Liver (tissue), 9 donors: ENCODE results near the gene CROCC2. TPM values are rescaled to one million over a fixed set of nuclear protein-coding genes. Genes with fewer than 3 reads are reported as not detected.

Experiments used
- DNase-seq: peaks from one replicate; pipeline ENCODE4 v3.0.0-alpha.2; 2017; ENCODE audit warnings: low spot score
- H3K27ac ChIP-seq, 2 donors: one replicate each; pipeline ENCODE4 v1.7.0; 2013; ENCODE audit warnings: inconsistent platforms in 2 of 2, low read length in 2 of 2, control low read depth in 1 of 2, low read depth in 1 of 2, mild to moderate bottlenecking in 1 of 2
- H3K27me3 ChIP-seq, 4 donors: one replicate each; pipeline versions ENCODE4 v1.6.1 to v1.7.0; 2013; ENCODE audit warnings: low read length in 3 of 4, inconsistent platforms in 1 of 4, mild to moderate bottlenecking in 1 of 4, moderate library complexity in 1 of 4; ENCODE audit not compliant: control insufficient read depth in 4 of 4, insufficient read depth in 4 of 4
- H3K36me3 ChIP-seq, 4 donors: one replicate each; pipeline versions ENCODE4 v1.6.1 to v1.7.0; 2013; ENCODE audit warnings: low read length in 3 of 4, mild to moderate bottlenecking in 3 of 4, low read depth in 1 of 4, moderate library complexity in 1 of 4; ENCODE audit not compliant: control insufficient read depth in 4 of 4, insufficient read depth in 3 of 4
- H3K4me1 ChIP-seq, 4 donors: one replicate each; pipeline versions ENCODE4 v1.6.1 to v1.7.0; 2013; ENCODE audit warnings: low read length in 3 of 4, mild to moderate bottlenecking in 3 of 4, moderate library complexity in 1 of 4; ENCODE audit not compliant: control insufficient read depth in 4 of 4, insufficient read depth in 4 of 4
- H3K4me3 ChIP-seq, 3 donors: one replicate each; pipeline versions ENCODE4 v1.6.1 to v1.7.0; 2013; ENCODE audit warnings: low read length in 3 of 3, control low read depth in 1 of 3, low read depth in 1 of 3, mild to moderate bottlenecking in 1 of 3
- H3K9ac ChIP-seq, 2 donors: one replicate each; pipeline ENCODE4 v1.7.0; 2013; ENCODE audit warnings: low read length in 2 of 2, mild to moderate bottlenecking in 2 of 2, moderate library complexity in 2 of 2, control low read depth in 1 of 2, low read depth in 1 of 2
- H3K9me3 ChIP-seq, 4 donors: one replicate each; pipeline versions ENCODE4 v1.6.1 to v1.7.0; 2013; ENCODE audit warnings: low read length in 3 of 4; ENCODE audit not compliant: control insufficient read depth in 4 of 4
- EGR1 ChIP-seq, 2 donors: IDR thresholded peaks; 2 replicates each; pipeline ENCODE4 v1.6.1; 2016 to 2018; ENCODE audit warnings: antibody characterized with exemption in 2 of 2, low read depth in 2 of 2
- FOXA2 ChIP-seq: IDR thresholded peaks from 2 replicates; pipeline ENCODE4 v1.6.1; 2016; ENCODE audit warnings: antibody characterized with exemption
- GABPA ChIP-seq, 2 donors: IDR thresholded peaks in 1 of 2; conservative IDR thresholded peaks in 1 of 2; 2 replicates each; pipeline ENCODE4 v1.6.1; 2016; ENCODE audit warnings: antibody characterized with exemption in 2 of 2, mild to moderate bottlenecking in 1 of 2, moderate library complexity in 1 of 2
- HNF4A ChIP-seq, 2 donors: conservative IDR thresholded peaks; 2 replicates each; pipeline ENCODE4 v1.6.1; 2016; ENCODE audit warnings: antibody characterized with exemption in 2 of 2, mild to moderate bottlenecking in 2 of 2
- HNF4G ChIP-seq: IDR thresholded peaks from 2 replicates; pipeline ENCODE4 v1.6.1; 2016; ENCODE audit warnings: antibody characterized with exemption
- JUND ChIP-seq, 2 donors: IDR thresholded peaks; 2 replicates each; pipeline ENCODE4 v1.6.1; 2016; ENCODE audit warnings: antibody characterized with exemption in 2 of 2
- NR2F2 ChIP-seq: IDR thresholded peaks from 2 replicates; pipeline ENCODE4 v1.6.1; 2016; ENCODE audit warnings: antibody characterized with exemption
- RAD21 ChIP-seq, 2 donors: IDR thresholded peaks; 2 replicates each; pipeline ENCODE4 v1.6.1; 2016; ENCODE audit warnings: antibody characterized with exemption in 2 of 2, mild to moderate bottlenecking in 2 of 2
- RXRA ChIP-seq, 2 donors: IDR thresholded peaks; 2 replicates each; pipeline ENCODE4 v1.6.1; 2017 to 2018; ENCODE audit warnings: antibody characterized with exemption in 2 of 2, mild to moderate bottlenecking in 1 of 2
- SP1 ChIP-seq: IDR thresholded peaks from 2 replicates; pipeline ENCODE4 v1.6.1; 2018; ENCODE audit warnings: antibody characterized with exemption, mild to moderate bottlenecking
- TAF1 ChIP-seq: conservative IDR thresholded peaks from 2 replicates; pipeline ENCODE4 v1.6.1; 2016; ENCODE audit warnings: antibody characterized with exemption, mild to moderate bottlenecking
- YY1 ChIP-seq: IDR thresholded peaks from 2 replicates; pipeline ENCODE4 v1.6.1; 2016; ENCODE audit warnings: antibody characterized with exemption, mild to moderate bottlenecking
- WGBS: extraction: QIAGEN DNeasy Blood & Tissue Kit; methylation state at CpG from one replicate; pipeline ENCODE4 v1.1.7; 2013; 5-methylcytosine and 5-hydroxymethylcytosine counted together
- polyA plus RNA-seq, 2 donors: library from polyadenylated mRNA; stranded (reverse) in 1 of 2; unstranded in 1 of 2; fragments of 200-250 nt in 1 of 2; fragments of >200 nt in 1 of 2; fragmentation: Nextera tagmentation in 1 of 2; extraction: Ambion mirVana in 1 of 2; gene quantifications; one replicate each; pipeline versions ENCODE4 v1.2.1 to v1.2.3, GENCODE V29; 2013 to 2015
- total RNA-seq, 2 donors: library from RNA; depleted of rRNA; stranded (reverse); fragments of >200 nt; gene quantifications; one replicate each; pipeline ENCODE4 v1.2.3, GENCODE V29; 2014
- TF ChIP-seq, protein P1 (sequence below): fragments of 150-350 bp; IDR thresholded peaks from 2 replicates; pipeline ENCODE4 v1.5.1; 2017; ENCODE audit warnings: improper control_type of control experiment, low read depth, low read length; ENCODE audit not compliant: missing input control
- TF ChIP-seq, protein P2 (sequence below): IDR thresholded peaks from 2 replicates; pipeline ENCODE4 v1.6.1; 2016; ENCODE audit warnings: antibody characterized with exemption, mild to moderate bottlenecking
- TF ChIP-seq, protein P3 (sequence below): IDR thresholded peaks from 2 replicates; pipeline ENCODE4 v1.6.1; 2016; ENCODE audit warnings: antibody characterized with exemption
- TF ChIP-seq, protein P4 (sequence below): IDR thresholded peaks from 2 replicates; pipeline ENCODE4 v1.6.1; 2016; ENCODE audit warnings: antibody characterized with exemption
- TF ChIP-seq, protein P5 (sequence below): IDR thresholded peaks from 2 replicates; pipeline ENCODE4 v1.6.1; 2016; ENCODE audit warnings: antibody characterized with exemption
- donor health status: healthy.
- donor health status: healthy.
- donor health status: healthy.
- donor health status: healthy.
- donor health status: healthy.

The CROCC2 gene
- total and polyA plus RNA-seq, 4 donors, result under 0.01 to 0.13 (median 0.05) TPM

- Histone ChIP-seq H3K27me3 (no peaks in the 10 kb centered on the region), H3K9ac (no peak overlapping the region), H3K36me3 (no peaks in the 10 kb centered on the region), H3K4me3 (peak overlapping the region in 1 of 3 donors; percentile 1), H3K27ac (no peak overlapping the region), H3K4me1 (peaks cover 0 to 30% (median 14%) of the 10 kb centered on the region in 4 donors), H3K9me3 (no peaks in the 10 kb centered on the region)
- DNase-seq, result no peak
- WGBS, result 94% methylated on average over 10 of the region's 10 CpGs
- no peak for TF ChIP-seq TAF1
- TF ChIP-seq RAD21 (IDR thresholded peaks at IDR 0.05), result no peak
- TF ChIP-seq, protein P1, sequence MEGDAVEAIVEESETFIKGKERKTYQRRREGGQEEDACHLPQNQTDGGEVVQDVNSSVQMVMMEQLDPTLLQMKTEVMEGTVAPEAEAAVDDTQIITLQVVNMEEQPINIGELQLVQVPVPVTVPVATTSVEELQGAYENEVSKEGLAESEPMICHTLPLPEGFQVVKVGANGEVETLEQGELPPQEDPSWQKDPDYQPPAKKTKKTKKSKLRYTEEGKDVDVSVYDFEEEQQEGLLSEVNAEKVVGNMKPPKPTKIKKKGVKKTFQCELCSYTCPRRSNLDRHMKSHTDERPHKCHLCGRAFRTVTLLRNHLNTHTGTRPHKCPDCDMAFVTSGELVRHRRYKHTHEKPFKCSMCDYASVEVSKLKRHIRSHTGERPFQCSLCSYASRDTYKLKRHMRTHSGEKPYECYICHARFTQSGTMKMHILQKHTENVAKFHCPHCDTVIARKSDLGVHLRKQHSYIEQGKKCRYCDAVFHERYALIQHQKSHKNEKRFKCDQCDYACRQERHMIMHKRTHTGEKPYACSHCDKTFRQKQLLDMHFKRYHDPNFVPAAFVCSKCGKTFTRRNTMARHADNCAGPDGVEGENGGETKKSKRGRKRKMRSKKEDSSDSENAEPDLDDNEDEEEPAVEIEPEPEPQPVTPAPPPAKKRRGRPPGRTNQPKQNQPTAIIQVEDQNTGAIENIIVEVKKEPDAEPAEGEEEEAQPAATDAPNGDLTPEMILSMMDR, result no peak
- no peak for TF ChIP-seq RXRA (IDR thresholded peaks at IDR 0.05)
- TF ChIP-seq YY1, result no peak
- TF ChIP-seq, protein P2, sequence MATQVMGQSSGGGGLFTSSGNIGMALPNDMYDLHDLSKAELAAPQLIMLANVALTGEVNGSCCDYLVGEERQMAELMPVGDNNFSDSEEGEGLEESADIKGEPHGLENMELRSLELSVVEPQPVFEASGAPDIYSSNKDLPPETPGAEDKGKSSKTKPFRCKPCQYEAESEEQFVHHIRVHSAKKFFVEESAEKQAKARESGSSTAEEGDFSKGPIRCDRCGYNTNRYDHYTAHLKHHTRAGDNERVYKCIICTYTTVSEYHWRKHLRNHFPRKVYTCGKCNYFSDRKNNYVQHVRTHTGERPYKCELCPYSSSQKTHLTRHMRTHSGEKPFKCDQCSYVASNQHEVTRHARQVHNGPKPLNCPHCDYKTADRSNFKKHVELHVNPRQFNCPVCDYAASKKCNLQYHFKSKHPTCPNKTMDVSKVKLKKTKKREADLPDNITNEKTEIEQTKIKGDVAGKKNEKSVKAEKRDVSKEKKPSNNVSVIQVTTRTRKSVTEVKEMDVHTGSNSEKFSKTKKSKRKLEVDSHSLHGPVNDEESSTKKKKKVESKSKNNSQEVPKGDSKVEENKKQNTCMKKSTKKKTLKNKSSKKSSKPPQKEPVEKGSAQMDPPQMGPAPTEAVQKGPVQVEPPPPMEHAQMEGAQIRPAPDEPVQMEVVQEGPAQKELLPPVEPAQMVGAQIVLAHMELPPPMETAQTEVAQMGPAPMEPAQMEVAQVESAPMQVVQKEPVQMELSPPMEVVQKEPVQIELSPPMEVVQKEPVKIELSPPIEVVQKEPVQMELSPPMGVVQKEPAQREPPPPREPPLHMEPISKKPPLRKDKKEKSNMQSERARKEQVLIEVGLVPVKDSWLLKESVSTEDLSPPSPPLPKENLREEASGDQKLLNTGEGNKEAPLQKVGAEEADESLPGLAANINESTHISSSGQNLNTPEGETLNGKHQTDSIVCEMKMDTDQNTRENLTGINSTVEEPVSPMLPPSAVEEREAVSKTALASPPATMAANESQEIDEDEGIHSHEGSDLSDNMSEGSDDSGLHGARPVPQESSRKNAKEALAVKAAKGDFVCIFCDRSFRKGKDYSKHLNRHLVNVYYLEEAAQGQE, result no peak
- TF ChIP-seq JUND (IDR thresholded peaks at IDR 0.05), result no peak
- TF ChIP-seq EGR1 (IDR thresholded peaks at IDR 0.05; ENCODE audit: low read depth in 2 of 2), result no peak
- TF ChIP-seq, protein P3, sequence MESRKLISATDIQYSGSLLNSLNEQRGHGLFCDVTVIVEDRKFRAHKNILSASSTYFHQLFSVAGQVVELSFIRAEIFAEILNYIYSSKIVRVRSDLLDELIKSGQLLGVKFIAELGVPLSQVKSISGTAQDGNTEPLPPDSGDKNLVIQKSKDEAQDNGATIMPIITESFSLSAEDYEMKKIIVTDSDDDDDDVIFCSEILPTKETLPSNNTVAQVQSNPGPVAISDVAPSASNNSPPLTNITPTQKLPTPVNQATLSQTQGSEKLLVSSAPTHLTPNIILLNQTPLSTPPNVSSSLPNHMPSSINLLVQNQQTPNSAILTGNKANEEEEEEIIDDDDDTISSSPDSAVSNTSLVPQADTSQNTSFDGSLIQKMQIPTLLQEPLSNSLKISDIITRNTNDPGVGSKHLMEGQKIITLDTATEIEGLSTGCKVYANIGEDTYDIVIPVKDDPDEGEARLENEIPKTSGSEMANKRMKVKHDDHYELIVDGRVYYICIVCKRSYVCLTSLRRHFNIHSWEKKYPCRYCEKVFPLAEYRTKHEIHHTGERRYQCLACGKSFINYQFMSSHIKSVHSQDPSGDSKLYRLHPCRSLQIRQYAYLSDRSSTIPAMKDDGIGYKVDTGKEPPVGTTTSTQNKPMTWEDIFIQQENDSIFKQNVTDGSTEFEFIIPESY, result no peak
- TF ChIP-seq HNF4G, result no peak
- TF ChIP-seq NR2F2, result no peak
- no peak for TF ChIP-seq GABPA (IDR thresholded peaks at IDR 0.05 in 1 of 2, conservative IDR thresholded peaks at IDR 0.05 in 1 of 2)
- TF ChIP-seq HNF4A (conservative IDR thresholded peaks at IDR 0.05), result no peak
- TF ChIP-seq, protein P4, sequence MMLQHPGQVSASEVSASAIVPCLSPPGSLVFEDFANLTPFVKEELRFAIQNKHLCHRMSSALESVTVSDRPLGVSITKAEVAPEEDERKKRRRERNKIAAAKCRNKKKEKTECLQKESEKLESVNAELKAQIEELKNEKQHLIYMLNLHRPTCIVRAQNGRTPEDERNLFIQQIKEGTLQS, result no peak
- TF ChIP-seq FOXA2, result no peak
- no peak for TF ChIP-seq SP1
- TF ChIP-seq, protein P5, sequence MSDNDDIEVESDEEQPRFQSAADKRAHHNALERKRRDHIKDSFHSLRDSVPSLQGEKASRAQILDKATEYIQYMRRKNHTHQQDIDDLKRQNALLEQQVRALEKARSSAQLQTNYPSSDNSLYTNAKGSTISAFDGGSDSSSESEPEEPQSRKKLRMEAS, result no peak
Measured at GRCh38 chr2:240966457-240966905, 60.3 kb downstream of the CROCC2 start.
